BE2C (cell line): Measurements from ENCODE around the gene CEACAM5.
A peak's percentile ranks its signal among the peaks of the same experiment; 100 is the strongest.

Experiments
- DNase-seq: peaks from one replicate; pipeline ENCODE4 v3.0.0-alpha.2; 2020
- H3K27me3 ChIP-seq: fragments of 250-450 bp; sonication (Bioruptor Pico); 2 replicates; pipeline ENCODE4 v1.5.1; 2020; ENCODE audit warnings: mild to moderate bottlenecking
- H3K36me3 ChIP-seq: fragments of 250-450 bp; sonication (Bioruptor Pico); 2 replicates; pipeline ENCODE4 v1.5.1; 2020; ENCODE audit warnings: mild to moderate bottlenecking
- H3K4me1 ChIP-seq: fragments of 250-450 bp; sonication (Bioruptor Pico); 2 replicates; pipeline ENCODE4 v1.5.1; 2020
- H3K4me3 ChIP-seq: 2 replicates; pipeline ENCODE4 v1.5.1; 2011; ENCODE audit warnings: low read depth, low read length
- H3K9me3 ChIP-seq: fragments of 250-450 bp; sonication (Bioruptor Pico); 2 replicates; pipeline ENCODE4 v1.5.1; 2020
- TF ChIP-seq, protein P1 (sequence below): IDR thresholded peaks from 2 replicates; pipeline ENCODE4 v1.5.1; 2012; ENCODE audit warnings: mild to moderate bottlenecking, low read depth, low read length

The CEACAM5 gene

DNA sequence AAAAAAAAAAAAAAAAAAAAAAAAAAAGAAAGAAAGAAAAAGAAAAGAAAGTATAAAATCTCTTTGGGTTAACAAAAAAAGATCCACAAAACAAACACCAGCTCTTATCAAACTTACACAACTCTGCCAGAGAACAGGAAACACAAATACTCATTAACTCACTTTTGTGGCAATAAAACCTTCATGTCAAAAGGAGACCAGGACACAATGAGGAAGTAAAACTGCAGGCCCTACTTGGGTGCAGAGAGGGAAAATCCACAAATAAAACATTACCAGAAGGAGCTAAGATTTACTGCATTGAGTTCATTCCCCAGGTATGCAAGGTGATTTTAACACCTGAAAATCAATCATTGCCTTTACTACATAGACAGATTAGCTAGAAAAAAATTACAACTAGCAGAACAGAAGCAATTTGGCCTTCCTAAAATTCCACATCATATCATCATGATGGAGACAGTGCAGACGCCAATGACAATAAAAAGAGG is 9.6 kb upstream of the CEACAM5 start:
- Histone ChIP-seq H3K4me3 (no peak overlapping the region), H3K36me3 (no peaks in the 10 kb centered on the region), H3K9me3 (no peaks in the 10 kb centered on the region), H3K27me3 (peaks cover 19% of the 10 kb centered on the region), H3K4me1 (no peaks in the 10 kb centered on the region)
- no peak for DNase-seq
- TF ChIP-seq, protein P1, sequence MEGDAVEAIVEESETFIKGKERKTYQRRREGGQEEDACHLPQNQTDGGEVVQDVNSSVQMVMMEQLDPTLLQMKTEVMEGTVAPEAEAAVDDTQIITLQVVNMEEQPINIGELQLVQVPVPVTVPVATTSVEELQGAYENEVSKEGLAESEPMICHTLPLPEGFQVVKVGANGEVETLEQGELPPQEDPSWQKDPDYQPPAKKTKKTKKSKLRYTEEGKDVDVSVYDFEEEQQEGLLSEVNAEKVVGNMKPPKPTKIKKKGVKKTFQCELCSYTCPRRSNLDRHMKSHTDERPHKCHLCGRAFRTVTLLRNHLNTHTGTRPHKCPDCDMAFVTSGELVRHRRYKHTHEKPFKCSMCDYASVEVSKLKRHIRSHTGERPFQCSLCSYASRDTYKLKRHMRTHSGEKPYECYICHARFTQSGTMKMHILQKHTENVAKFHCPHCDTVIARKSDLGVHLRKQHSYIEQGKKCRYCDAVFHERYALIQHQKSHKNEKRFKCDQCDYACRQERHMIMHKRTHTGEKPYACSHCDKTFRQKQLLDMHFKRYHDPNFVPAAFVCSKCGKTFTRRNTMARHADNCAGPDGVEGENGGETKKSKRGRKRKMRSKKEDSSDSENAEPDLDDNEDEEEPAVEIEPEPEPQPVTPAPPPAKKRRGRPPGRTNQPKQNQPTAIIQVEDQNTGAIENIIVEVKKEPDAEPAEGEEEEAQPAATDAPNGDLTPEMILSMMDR = no peak

DNA sequence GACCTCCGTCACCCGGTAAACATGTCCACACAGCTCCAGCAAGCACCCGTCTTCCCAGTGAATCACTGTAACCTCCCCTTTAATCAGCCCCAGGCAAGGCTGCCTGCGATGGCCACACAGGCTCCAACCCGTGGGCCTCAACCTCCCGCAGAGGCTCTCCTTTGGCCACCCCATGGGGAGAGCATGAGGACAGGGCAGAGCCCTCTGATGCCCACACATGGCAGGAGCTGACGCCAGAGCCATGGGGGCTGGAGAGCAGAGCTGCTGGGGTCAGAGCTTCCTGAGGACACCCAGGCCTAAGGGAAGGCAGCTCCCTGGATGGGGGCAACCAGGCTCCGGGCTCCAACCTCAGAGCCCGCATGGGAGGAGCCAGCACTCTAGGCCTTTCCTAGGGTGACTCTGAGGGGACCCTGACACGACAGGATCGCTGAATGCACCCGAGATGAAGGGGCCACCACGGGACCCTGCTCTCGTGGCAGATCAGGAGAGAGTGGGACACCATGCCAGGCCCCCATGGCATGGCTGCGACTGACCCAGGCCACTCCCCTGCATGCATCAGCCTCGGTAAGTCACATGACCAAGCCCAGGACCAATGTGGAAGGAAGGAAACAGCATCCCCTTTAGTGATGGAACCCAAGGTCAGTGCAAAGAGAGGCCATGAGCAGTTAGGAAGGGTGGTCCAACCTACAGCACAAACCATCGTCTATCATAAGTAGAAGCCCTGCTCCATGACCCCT is 9.0 kb upstream of the CEACAM5 start:
- TF ChIP-seq, protein P1 = no peak
- H3K4me1 ChIP-seq = no peaks in the 10 kb centered on the region
- H3K9me3 ChIP-seq = no peaks in the 10 kb centered on the region
- no peak for DNase-seq
- H3K4me3 ChIP-seq = no peak overlapping the region
- no peaks in the 10 kb centered on the region for H3K36me3 ChIP-seq
- H3K27me3 ChIP-seq = peaks cover 24% of the 10 kb centered on the region

DNA sequence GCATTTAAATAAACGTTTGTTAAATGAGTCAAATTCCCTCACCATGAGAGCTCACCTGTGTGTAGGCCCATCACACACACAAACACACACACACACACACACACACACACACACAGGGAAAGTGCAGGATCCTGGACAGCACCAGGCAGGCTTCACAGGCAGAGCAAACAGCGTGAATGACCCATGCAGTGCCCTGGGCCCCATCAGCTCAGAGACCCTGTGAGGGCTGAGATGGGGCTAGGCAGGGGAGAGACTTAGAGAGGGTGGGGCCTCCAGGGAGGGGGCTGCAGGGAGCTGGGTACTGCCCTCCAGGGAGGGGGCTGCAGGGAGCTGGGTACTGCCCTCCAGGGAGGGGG is 8.5 kb upstream of the CEACAM5 start:
- H3K9me3 ChIP-seq = no peaks in the 10 kb centered on the region
- H3K36me3 ChIP-seq = no peaks in the 10 kb centered on the region
- H3K27me3 ChIP-seq = peaks cover 25% of the 10 kb centered on the region
- DNase-seq = no peak
- H3K4me1 ChIP-seq = no peaks in the 10 kb centered on the region
- TF ChIP-seq, protein P1 = no peak
- H3K4me3 ChIP-seq = no peak overlapping the region

DNA sequence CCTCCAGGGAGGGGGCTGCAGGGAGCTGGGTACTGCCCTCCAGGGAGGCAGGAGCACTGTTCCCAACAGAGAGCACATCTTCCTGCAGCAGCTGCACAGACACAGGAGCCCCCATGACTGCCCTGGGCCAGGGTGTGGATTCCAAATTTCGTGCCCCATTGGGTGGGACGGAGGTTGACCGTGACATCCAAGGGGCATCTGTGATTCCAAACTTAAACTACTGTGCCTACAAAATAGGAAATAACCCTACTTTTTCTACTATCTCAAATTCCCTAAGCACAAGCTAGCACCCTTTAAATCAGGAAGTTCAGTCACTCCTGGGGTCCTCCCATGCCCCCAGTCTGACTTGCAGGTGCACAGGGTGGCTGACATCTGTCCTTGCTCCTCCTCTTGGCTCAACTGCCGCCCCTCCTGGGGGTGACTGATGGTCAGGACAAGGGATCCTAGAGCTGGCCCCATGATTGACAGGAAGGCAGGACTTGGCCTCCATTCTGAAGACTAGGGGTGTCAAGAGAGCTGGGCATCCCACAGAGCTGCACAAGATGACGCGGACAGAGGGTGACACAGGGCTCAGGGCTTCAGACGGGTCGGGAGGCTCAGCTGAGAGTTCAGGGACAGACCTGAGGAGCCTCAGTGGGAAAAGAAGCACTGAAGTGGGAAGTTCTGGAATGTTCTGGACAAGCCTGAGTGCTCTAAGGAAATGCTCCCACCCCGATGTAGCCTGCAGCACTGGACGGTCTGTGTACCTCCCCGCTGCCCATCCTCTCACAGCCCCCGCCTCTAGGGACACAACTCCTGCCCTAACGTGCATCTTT is 7.8 kb upstream of the CEACAM5 start:
- Histone ChIP-seq H3K9me3 (no peaks in the 10 kb centered on the region), H3K4me1 (no peaks in the 10 kb centered on the region), H3K27me3 (peaks cover 29% of the 10 kb centered on the region), H3K36me3 (no peaks in the 10 kb centered on the region), H3K4me3 (no peak overlapping the region)
- no peak for DNase-seq
- TF ChIP-seq, protein P1 = no peak

DNA sequence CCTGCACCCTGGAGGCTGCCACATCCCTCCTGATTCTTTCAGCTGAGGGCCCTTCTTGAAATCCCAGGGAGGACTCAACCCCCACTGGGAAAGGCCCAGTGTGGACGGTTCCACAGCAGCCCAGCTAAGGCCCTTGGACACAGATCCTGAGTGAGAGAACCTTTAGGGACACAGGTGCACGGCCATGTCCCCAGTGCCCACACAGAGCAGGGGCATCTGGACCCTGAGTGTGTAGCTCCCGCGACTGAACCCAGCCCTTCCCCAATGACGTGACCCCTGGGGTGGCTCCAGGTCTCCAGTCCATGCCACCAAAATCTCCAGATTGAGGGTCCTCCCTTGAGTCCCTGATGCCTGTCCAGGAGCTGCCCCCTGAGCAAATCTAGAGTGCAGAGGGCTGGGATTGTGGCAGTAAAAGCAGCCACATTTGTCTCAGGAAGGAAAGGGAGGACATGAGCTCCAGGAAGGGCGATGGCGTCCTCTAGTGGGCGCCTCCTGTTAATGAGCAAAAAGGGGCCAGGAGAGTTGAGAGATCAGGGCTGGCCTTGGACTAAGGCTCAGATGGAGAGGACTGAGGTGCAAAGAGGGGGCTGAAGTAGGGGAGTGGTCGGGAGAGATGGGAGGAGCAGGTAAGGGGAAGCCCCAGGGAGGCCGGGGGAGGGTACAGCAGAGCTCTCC is 6.9 kb upstream of the CEACAM5 start:
- TF ChIP-seq, protein P1 = peak; percentile 39
- no peak for DNase-seq
- no peaks in the 10 kb centered on the region for H3K4me1 ChIP-seq
- H3K9me3 ChIP-seq = no peaks in the 10 kb centered on the region
- peaks cover 37% of the 10 kb centered on the region for H3K27me3 ChIP-seq
- H3K36me3 ChIP-seq = no peaks in the 10 kb centered on the region
- no peak overlapping the region for H3K4me3 ChIP-seq
